Esophagus squamous epithelium (tissue), 5 donors: ENCODE results near the gene DPM1. TPM values are rescaled to one million over a fixed set of nuclear protein-coding genes. Genes with fewer than 3 reads are reported as not detected.

Experiments
- DNase-seq: peaks from one replicate; lab custom pipeline; 2025; lab: John Stamatoyannopoulos, UW
- H3K27ac ChIP-seq, 4 donors: fragments of 200-600 bp; sonication (generic); one replicate each; pipeline ENCODE4 v1.5.1; 2016 to 2019; ENCODE audit warnings: mild to moderate bottlenecking in 1 of 4
- H3K27me3 ChIP-seq, 4 donors: fragments of 200-600 bp; sonication (generic); 1 replicate in 3 of 4; 2 replicates in 1 of 4; pipeline versions ENCODE4 v1.5.1 to v1.6.0; 2017 to 2021; ENCODE audit warnings: antibody characterized with exemption in 1 of 4
- H3K36me3 ChIP-seq, 3 donors: fragments of 200-600 bp; sonication (generic); one replicate each; pipeline ENCODE4 v1.5.1; 2016 to 2019
- H3K4me1 ChIP-seq, 3 donors: fragments of 200-600 bp; sonication (generic); one replicate each; pipeline ENCODE4 v1.5.1; 2017 to 2019
- H3K4me3 ChIP-seq, 4 donors: fragments of 200-600 bp; sonication (generic); 1 replicate in 3 of 4; 2 replicates in 1 of 4; pipeline ENCODE4 v1.5.1; 2016 to 2019; ENCODE audit warnings: mild to moderate bottlenecking in 2 of 4, moderate library complexity in 1 of 4
- H3K9me3 ChIP-seq, 3 donors: fragments of 200-600 bp; sonication (generic); one replicate each; pipeline ENCODE4 v1.5.1; 2016 to 2019
- POLR2A ChIP-seq, 4 donors: fragments of 450-650 bp; IDR thresholded peaks; one replicate each; pipeline ENCODE4 v1.6.1; 2017; ENCODE audit warnings: antibody characterized with exemption in 4 of 4, mild to moderate bottlenecking in 4 of 4, moderate library complexity in 3 of 4
- WGBS, 2 donors: methylation state at CpG; one replicate each; pipeline ENCODE4 v1.1.5; 2018; 5-methylcytosine and 5-hydroxymethylcytosine counted together
- intact Hi-C: fragments of 100-400 bp; cut with DNase I; formaldehyde crosslinking; loops from one replicate; pipeline ENCODE4 v1.15.0; 2022
- total RNA-seq, 4 donors: library from RNA; depleted of rRNA; stranded (reverse); fragments of >200 nt; gene quantifications; one replicate each; pipeline ENCODE4 v1.1.0, GENCODE V29; 2016
- TF ChIP-seq, protein P1 (sequence below), 6 experiments: fragments of 450-650 bp in 4 of 6; fragments of 200-600 bp in 2 of 6; sonication (generic) in 2 of 6; IDR thresholded peaks; one replicate each; pipeline ENCODE4 v1.5.1; 2016 to 2019; ENCODE audit warnings: antibody characterized with exemption in 6 of 6, mild to moderate bottlenecking in 4 of 6, moderate library complexity in 4 of 6
- donor health status: DM: yes; HTN: yes; CAD: no.

The DPM1 gene
- total RNA-seq, result 10 to 100 TPM; 28.7 to 62.0 (median 57.0) TPM

DNA sequence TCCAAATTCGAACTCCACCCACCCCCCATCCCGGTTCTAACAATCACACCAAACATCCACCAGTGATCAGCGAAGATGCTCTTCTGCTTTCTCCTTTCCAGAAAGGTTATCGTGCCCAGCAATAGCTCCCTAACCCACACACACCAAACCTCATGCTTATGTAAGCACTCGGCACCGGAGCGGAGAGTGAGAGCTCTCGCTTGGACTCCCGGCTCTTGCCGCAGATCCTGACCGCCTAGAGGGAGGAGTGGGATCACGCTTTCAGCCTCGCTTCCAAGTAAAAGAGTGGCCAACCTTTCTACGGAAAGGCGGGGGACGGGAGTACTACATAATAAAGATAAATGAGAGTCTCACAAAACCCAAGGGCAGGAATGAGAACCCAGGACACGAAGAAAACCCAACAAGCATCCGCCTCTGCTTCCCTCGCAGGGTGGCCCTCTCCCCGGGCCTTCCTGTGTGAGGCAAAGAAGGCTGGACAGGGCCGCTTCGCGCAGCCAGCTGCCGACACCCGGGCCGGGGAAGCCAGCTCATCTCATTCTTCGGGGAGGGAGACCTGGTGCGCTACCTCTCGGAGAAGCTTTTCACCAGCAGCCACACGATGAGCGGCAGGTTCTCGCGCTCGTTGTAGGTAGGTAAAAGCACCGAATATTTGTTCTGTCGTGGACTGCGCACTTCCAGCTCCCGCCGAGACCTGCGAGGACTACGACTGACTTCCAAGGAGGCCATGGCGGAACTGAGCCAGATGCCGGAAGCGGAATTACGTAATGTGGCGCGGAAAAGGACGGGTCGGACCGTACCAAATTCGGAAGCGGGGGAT, at the start of gene DPM1:
TSS of gene DPM1 (minus strand) at position 735 of the 817 bp plus-strand sequence. CDS start at position 726, 9 bp downstream.
- WGBS, 2 donors, result 0 to 1% methylated on average over 36 to 40 of the region's 52 CpGs
- H3K4me1 ChIP-seq, result peaks cover 19 to 63% (median 31%) of the 10 kb centered on the region in 3 donors
- intact Hi-C loops, result no loop called here

DNA sequence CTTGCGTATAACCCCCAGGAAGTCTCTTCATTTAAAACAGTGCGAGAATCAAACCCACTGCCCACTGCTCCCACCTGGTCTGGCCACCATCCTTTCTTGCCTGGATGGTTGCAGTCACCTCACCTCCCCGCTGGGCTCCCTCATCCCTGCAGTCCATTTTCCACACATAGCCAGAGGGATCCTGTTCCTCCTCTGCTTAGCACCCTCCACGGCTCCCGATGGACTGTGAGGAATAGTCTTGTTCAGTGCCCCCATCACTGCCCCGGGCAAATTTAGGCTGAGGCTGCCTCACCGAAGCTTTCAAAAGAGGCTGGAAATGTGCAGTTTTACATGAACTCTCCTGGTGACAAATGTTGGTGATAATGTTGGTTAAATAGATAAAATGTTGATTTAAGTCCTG, 46.9 kb upstream of the DPM1 start:
- TF ChIP-seq POLR2A (IDR thresholded peaks at IDR 0.05), result no peak
- TF ChIP-seq, protein P1, sequence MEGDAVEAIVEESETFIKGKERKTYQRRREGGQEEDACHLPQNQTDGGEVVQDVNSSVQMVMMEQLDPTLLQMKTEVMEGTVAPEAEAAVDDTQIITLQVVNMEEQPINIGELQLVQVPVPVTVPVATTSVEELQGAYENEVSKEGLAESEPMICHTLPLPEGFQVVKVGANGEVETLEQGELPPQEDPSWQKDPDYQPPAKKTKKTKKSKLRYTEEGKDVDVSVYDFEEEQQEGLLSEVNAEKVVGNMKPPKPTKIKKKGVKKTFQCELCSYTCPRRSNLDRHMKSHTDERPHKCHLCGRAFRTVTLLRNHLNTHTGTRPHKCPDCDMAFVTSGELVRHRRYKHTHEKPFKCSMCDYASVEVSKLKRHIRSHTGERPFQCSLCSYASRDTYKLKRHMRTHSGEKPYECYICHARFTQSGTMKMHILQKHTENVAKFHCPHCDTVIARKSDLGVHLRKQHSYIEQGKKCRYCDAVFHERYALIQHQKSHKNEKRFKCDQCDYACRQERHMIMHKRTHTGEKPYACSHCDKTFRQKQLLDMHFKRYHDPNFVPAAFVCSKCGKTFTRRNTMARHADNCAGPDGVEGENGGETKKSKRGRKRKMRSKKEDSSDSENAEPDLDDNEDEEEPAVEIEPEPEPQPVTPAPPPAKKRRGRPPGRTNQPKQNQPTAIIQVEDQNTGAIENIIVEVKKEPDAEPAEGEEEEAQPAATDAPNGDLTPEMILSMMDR (IDR thresholded peaks at IDR 0.05), result no peak
- Histone ChIP-seq H3K36me3 (no peaks in the 10 kb centered on the region), H3K27ac (no peak overlapping the region), H3K4me3 (no peak overlapping the region), H3K9me3 (no peaks in the 10 kb centered on the region), H3K27me3 (peaks cover 0 to 12% (median 0%) of the 10 kb centered on the region in 4 donors), H3K4me1 (no peaks in the 10 kb centered on the region)
- intact Hi-C loops, result no loop called here
- 89 to 94% methylated on average over 4 to 7 of the region's 7 CpGs for WGBS, 2 donors
- no peak for DNase-seq

More for the DNA sequence above, at the start of gene DPM1:
- Histone ChIP-seq H3K27me3 (no peaks in the 10 kb centered on the region), H3K9me3 (no peaks in the 10 kb centered on the region), H3K27ac (peak within 1 kb of the TSS; percentile 91 to 93 (median 92)), H3K4me3 (peak within 1 kb of the TSS; percentile 70 to 97 (median 89)), H3K36me3 (peaks cover 0 to 51% (median 3%) of the 10 kb centered on the region in 3 donors)
- no peak for DNase-seq
- peak in 3 of 4 donors; percentile 54 to 83 (median 70) for TF ChIP-seq POLR2A (IDR thresholded peaks at IDR 0.05)
- TF ChIP-seq, protein P1 (IDR thresholded peaks at IDR 0.05), result peak in 1 of 6 experiments; percentile 5

DNA sequence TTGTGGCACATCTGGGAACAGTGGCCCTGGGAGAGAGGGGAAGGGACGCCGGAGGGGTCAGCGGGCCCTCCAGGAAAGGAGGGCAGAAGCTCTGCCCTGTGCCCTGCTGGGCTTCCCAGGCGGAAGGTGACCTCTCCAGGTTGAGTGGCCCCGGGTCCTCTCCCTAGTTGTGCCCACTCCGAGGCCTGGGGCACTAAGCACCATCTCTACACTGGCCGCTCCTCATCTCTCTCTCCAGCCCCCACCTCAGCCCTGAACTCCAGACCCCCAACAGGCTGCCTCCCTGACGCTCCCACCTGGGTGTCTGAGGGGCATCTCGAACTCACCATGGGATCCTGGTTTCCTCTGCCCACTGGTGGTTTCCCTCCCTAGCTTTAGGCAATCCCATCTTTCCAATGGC, 46.4 kb upstream of the DPM1 start:
- WGBS, 2 donors, result 88 to 97% methylated on average over 6 to 9 of the region's 9 CpGs
- H3K4me1 ChIP-seq, result no peaks in the 10 kb centered on the region
- no peak overlapping the region for H3K4me3 ChIP-seq
- no peak for TF ChIP-seq POLR2A (IDR thresholded peaks at IDR 0.05)
- TF ChIP-seq, protein P1 (IDR thresholded peaks at IDR 0.05), result no peak
- no peaks in the 10 kb centered on the region for H3K9me3 ChIP-seq
- H3K36me3 ChIP-seq, result no peaks in the 10 kb centered on the region
- peaks cover 0 to 16% (median 0%) of the 10 kb centered on the region in 4 donors for H3K27me3 ChIP-seq
- no peak overlapping the region for H3K27ac ChIP-seq
- intact Hi-C loops, result no loop called here
- DNase-seq, result no peak

DNA sequence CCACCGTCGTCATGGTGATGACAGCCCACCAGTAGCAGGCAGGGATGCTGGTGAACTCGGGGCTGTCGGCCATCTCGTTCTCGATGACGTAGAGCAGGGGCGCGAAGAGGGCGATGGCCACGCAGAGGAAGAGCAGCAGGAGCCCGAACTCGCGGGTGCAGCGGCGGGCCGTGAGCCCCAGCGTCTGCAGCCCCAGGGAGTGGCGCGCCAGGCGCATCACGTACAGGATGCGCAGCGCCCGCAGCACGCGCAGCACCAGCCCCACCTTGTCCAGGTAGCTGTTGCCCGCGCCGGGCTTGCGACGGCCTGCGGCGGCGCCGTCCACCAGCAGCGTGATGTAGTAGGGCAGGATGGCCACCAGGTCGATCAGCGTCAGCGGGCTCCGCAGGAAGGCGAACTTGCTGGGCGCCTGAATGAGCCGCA, 46.0 kb upstream of the DPM1 start:
- Histone ChIP-seq H3K27ac (no peak overlapping the region), H3K4me1 (no peaks in the 10 kb centered on the region), H3K36me3 (no peaks in the 10 kb centered on the region), H3K4me3 (no peak overlapping the region), H3K9me3 (no peaks in the 10 kb centered on the region), H3K27me3 (peaks cover 0 to 20% (median 0%) of the 10 kb centered on the region in 4 donors)
- no peak for DNase-seq
- TF ChIP-seq POLR2A (IDR thresholded peaks at IDR 0.05), result no peak
- TF ChIP-seq, protein P1 (IDR thresholded peaks at IDR 0.05), result no peak
- 95 to 96% methylated on average over 15 to 31 of the region's 44 CpGs for WGBS, 2 donors
- intact Hi-C loops, result no loop called here

DNA sequence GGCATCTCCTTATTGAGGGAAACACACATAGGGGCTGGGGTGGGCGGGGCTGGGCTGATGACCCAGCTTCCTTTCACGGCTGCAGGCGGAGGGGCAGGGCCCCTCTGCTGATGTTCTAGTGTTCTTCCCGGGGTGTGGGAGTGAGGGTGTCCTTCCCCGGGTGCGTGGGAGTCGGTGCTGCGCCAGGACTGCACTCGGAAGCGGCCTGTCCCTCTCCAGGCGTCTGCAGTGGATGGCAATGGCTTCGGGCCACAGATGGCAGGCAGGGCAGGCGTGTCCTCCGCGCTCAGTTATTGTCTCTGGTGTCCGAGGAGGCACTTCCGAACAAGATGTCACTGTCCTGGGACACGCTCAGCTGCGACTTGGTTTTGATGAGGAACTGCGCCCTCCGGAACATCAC, 45.4 kb upstream of the DPM1 start:
- Histone ChIP-seq H3K36me3 (no peaks in the 10 kb centered on the region), H3K27me3 (peaks cover 0 to 26% (median 0%) of the 10 kb centered on the region in 4 donors), H3K27ac (no peak overlapping the region), H3K9me3 (no peaks in the 10 kb centered on the region), H3K4me3 (no peak overlapping the region), H3K4me1 (no peaks in the 10 kb centered on the region)
- DNase-seq, result no peak
- WGBS, 2 donors, result 61 to 72% methylated on average over 6 to 10 of the region's 21 CpGs
- intact Hi-C loops, result no loop called here
- no peak for TF ChIP-seq POLR2A (IDR thresholded peaks at IDR 0.05)
- TF ChIP-seq, protein P1 (IDR thresholded peaks at IDR 0.05), result no peak
